Pancreas (tissue), 10 donors: ENCODE measurements around the gene SH3GL3. TPM values are rescaled to one million over a fixed set of nuclear protein-coding genes. Genes with fewer than 3 reads are reported as not detected.

Source experiments
- ATAC-seq, 4 donors: fragments of 200-7000 bp; cut with Tn5 transposase; one replicate each; pipeline versions ENCODE4 v1.8.0 to v1.9.1; 2020; ENCODE audit warnings: mild to moderate bottlenecking in 4 of 4, moderate library complexity in 4 of 4
- DNase-seq, 6 donors: peaks; one replicate each; pipeline ENCODE4 v3.0.0-alpha.2; 2020
- FAIRE-seq: peaks from 2 replicates; lab custom pipeline; 2012; peaks lifted over from hg19 to GRCh38; lab: Jason Lieb, UNC
- H3K27ac ChIP-seq, 4 donors: fragments of 200-600 bp; sonication (generic); 1 replicate in 3 of 4; 2 replicates in 1 of 4; pipeline versions ENCODE4 v1.5.0 to v1.8.0; 2020
- H3K27me3 ChIP-seq, 4 donors: fragments of 200-600 bp; one replicate each; pipeline ENCODE4 v1.8.0; 2021
- H3K36me3 ChIP-seq, 3 donors: fragments of 200-600 bp; sonication (generic) in 1 of 3; one replicate each; pipeline versions ENCODE4 v1.5.0 to v1.8.0; 2020 to 2021
- H3K4me1 ChIP-seq, 3 donors: fragments of 200-600 bp; one replicate each; pipeline ENCODE4 v1.8.0; 2021
- H3K4me3 ChIP-seq, 4 donors: fragments of 200-600 bp; sonication (generic) in 2 of 4; one replicate each; pipeline versions ENCODE4 v1.5.0 to v1.8.0; 2020 to 2021
- H3K9me3 ChIP-seq, 4 donors: fragments of 200-600 bp; one replicate each; pipeline ENCODE4 v1.8.0; 2021
- CTCF ChIP-seq, 4 donors: fragments of 200-600 bp; sonication (generic) in 3 of 4; IDR thresholded peaks; one replicate each; pipeline versions ENCODE4 v1.5.0 to v1.8.0; 2021; ENCODE audit warnings: antibody characterized with exemption in 4 of 4
- WGBS, 2 donors: extraction: QIAGEN DNeasy Blood & Tissue Kit; methylation state at CpG; one replicate each; pipeline ENCODE4 v1.1.7; 2013; 5-methylcytosine and 5-hydroxymethylcytosine counted together
- intact Hi-C, 3 donors: fragments of 100-400 bp; cut with DNase I; formaldehyde crosslinking; loops; one replicate each; pipeline versions ENCODE4 v1.11.1 to v1.14.2; 2022
- polyA plus RNA-seq, 2 donors: library from polyadenylated mRNA; stranded (reverse); fragments of 200-250 nt; gene quantifications; one replicate each; pipeline ENCODE4 v1.2.3, GENCODE V29; 2013
- total RNA-seq, 6 donors: library from RNA; stranded (reverse); fragmentation: NEBNext Ultra II Directional in 4 of 6; extraction: Animal tissue kit (Norgen Biotek cat#: 25700) in 4 of 6; gene quantifications; one replicate each; pipeline versions ENCODE4 v1.2.1 to v1.2.4, GENCODE V29; 2021 to 2023
- donor health status: healthy with polysubstance abuse.
- donor health status: DM: no; HTN: no; CAD: no; lungs with moderate emphysema.
- donor health status: DM: no; HTN: no; CAD: no.
- donor health status: control.
- donor health status: control.
- donor health status: Bipolar disorder and iron deficiency.
- donor health status: DM: yes; HTN: yes; CAD: no.
- donor health status: DM: no; HTN: no; CAD: no.
- donor health status: DM: no; HTN: no; CAD: no.
- donor health status: DM: yes; HTN: yes; CAD: no.

The SH3GL3 gene
- total and polyA plus RNA-seq, 8 donors: 0.23 to 0.87 (median 0.54) TPM; not detected in 4

- Histone ChIP-seq H3K36me3 (no peaks in the 10 kb centered on the region), H3K27me3 (no peaks in the 10 kb centered on the region), H3K9me3 (no peaks in the 10 kb centered on the region), H3K4me3 (peak overlapping the region; percentile 33 to 58 (median 42)), H3K27ac (peak overlapping the region; percentile 38 to 87 (median 58)), H3K4me1 (peaks cover 0 to 11% (median 8%) of the 10 kb centered on the region in 3 donors)
- intact Hi-C loops: no loop called here
- peak; percentile 38 to 57 (median 46) for ATAC-seq
- peak; percentile 40 to 77 (median 52) for DNase-seq
- FAIRE-seq: no peak
- TF ChIP-seq CTCF (IDR thresholded peaks at IDR 0.05): no peak
- 13 to 22% methylated on average over 64 to 67 of the region's 67 CpGs for WGBS, 2 donors
Measured at GRCh38 chr15:83654379-83655236, 207.5 kb downstream of the SH3GL3 start.

GRCh38 chr15:83655237-83655616 is 208.1 kb downstream of the SH3GL3 start:
- H3K27me3 ChIP-seq: no peaks in the 10 kb centered on the region
- FAIRE-seq (no peak), ATAC-seq (no peak), DNase-seq (no peak)
- peak overlapping the region in 1 of 4 donors; percentile 87 for H3K27ac ChIP-seq
- H3K36me3 ChIP-seq: no peaks in the 10 kb centered on the region
- peak overlapping the region in 2 of 4 donors; percentile 48 to 58 for H3K4me3 ChIP-seq
- peaks cover 0 to 11% (median 8%) of the 10 kb centered on the region in 3 donors for H3K4me1 ChIP-seq
- no peaks in the 10 kb centered on the region for H3K9me3 ChIP-seq
- intact Hi-C loops: no loop called here
- WGBS, 2 donors: 74 to 76% methylated on average over 8 of the region's 8 CpGs
- TF ChIP-seq CTCF (IDR thresholded peaks at IDR 0.05): no peak

GRCh38 chr15:83656192-83656591 is 209.1 kb downstream of the SH3GL3 start:
- Histone ChIP-seq H3K4me1 (peaks cover 0 to 11% (median 8%) of the 10 kb centered on the region in 3 donors), H3K9me3 (no peaks in the 10 kb centered on the region), H3K4me3 (no peak overlapping the region), H3K27me3 (no peaks in the 10 kb centered on the region), H3K27ac (peak overlapping the region in 1 of 4 donors; percentile 48), H3K36me3 (no peaks in the 10 kb centered on the region)
- DNase-seq (no peak), FAIRE-seq (no peak), ATAC-seq (no peak)
- intact Hi-C loops: no loop called here
- WGBS, 2 donors: 80 to 87% methylated on average over 5 of the region's 5 CpGs
- TF ChIP-seq CTCF (IDR thresholded peaks at IDR 0.05): no peak

GRCh38 chr15:83656943-83657528 is 209.9 kb downstream of the SH3GL3 start:
- H3K36me3 ChIP-seq: no peaks in the 10 kb centered on the region
- H3K4me3 ChIP-seq: no peak overlapping the region
- peak overlapping the region in 1 of 4 donors; percentile 48 for H3K27ac ChIP-seq
- WGBS, 2 donors: 65 to 72% methylated on average over 10 of the region's 10 CpGs
- FAIRE-seq: no peak
- ATAC-seq: peak; percentile 21 to 47 (median 36)
- intact Hi-C loops: no loop called here
- TF ChIP-seq CTCF (IDR thresholded peaks at IDR 0.05): no peak
- H3K9me3 ChIP-seq: no peaks in the 10 kb centered on the region
- H3K4me1 ChIP-seq: peaks cover 0 to 11% (median 8%) of the 10 kb centered on the region in 3 donors
- DNase-seq: peak in 3 of 6 donors; percentile 25 to 50 (median 40)
- H3K27me3 ChIP-seq: no peaks in the 10 kb centered on the region
